B cell (primary cell): ENCODE results near the gene KIDINS220.

Experiments used
- EZH2 ChIP-seq: IDR thresholded peaks from 2 replicates; pipeline ENCODE4 v1.6.1; 2012; ENCODE audit warnings: borderline replicate concordance, low read depth, mild to moderate bottlenecking, moderate library complexity, low read length; ENCODE audit not compliant: insufficient read depth, poor library complexity, severe bottlenecking
- TF ChIP-seq, protein P1 (sequence below): fragments of 200-600 bp; IDR thresholded peaks from one replicate; pipeline ENCODE4 v1.8.0; 2022; ENCODE audit warnings: antibody characterized with exemption, mild to moderate bottlenecking

- TF ChIP-seq, protein P1, sequence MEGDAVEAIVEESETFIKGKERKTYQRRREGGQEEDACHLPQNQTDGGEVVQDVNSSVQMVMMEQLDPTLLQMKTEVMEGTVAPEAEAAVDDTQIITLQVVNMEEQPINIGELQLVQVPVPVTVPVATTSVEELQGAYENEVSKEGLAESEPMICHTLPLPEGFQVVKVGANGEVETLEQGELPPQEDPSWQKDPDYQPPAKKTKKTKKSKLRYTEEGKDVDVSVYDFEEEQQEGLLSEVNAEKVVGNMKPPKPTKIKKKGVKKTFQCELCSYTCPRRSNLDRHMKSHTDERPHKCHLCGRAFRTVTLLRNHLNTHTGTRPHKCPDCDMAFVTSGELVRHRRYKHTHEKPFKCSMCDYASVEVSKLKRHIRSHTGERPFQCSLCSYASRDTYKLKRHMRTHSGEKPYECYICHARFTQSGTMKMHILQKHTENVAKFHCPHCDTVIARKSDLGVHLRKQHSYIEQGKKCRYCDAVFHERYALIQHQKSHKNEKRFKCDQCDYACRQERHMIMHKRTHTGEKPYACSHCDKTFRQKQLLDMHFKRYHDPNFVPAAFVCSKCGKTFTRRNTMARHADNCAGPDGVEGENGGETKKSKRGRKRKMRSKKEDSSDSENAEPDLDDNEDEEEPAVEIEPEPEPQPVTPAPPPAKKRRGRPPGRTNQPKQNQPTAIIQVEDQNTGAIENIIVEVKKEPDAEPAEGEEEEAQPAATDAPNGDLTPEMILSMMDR = no peak
- TF ChIP-seq EZH2 = no peak
Measured at GRCh38 chr2:8876628-8877027, 39.2 kb upstream of the KIDINS220 start.
